Skeletal muscle tissue (tissue), 5 donors: ENCODE results near the gene DGKZ. TPM values are rescaled to one million over a fixed set of nuclear protein-coding genes. Genes with fewer than 3 reads are reported as not detected.

Source experiments
- H3K27ac ChIP-seq: one replicate; pipeline ENCODE4 v1.7.0; 2013; ENCODE audit warnings: mild to moderate bottlenecking, low read depth, low read length, inconsistent platforms
- H3K27me3 ChIP-seq, 3 donors: one replicate each; pipeline ENCODE4 v1.7.0; 2013; ENCODE audit warnings: low read length in 3 of 3; ENCODE audit not compliant: control insufficient read depth in 3 of 3, insufficient read depth in 3 of 3
- H3K36me3 ChIP-seq, 3 donors: one replicate each; pipeline ENCODE4 v1.7.0; 2013; ENCODE audit warnings: low read length in 3 of 3; ENCODE audit not compliant: control insufficient read depth in 3 of 3, insufficient read depth in 3 of 3
- H3K4me1 ChIP-seq, 3 donors: one replicate each; pipeline ENCODE4 v1.7.0; 2013; ENCODE audit warnings: low read length in 3 of 3, mild to moderate bottlenecking in 3 of 3; ENCODE audit not compliant: control insufficient read depth in 3 of 3, insufficient read depth in 3 of 3
- H3K4me3 ChIP-seq, 3 donors: one replicate each; pipeline ENCODE4 v1.7.0; 2013; ENCODE audit warnings: low read length in 3 of 3
- H3K9ac ChIP-seq, 3 donors: one replicate each; pipeline ENCODE4 v1.7.0; 2013; ENCODE audit warnings: low read length in 3 of 3, mild to moderate bottlenecking in 3 of 3, moderate library complexity in 2 of 3, low read depth in 1 of 3
- H3K9me3 ChIP-seq, 3 donors: one replicate each; pipeline ENCODE4 v1.7.0; 2013; ENCODE audit warnings: low read length in 3 of 3; ENCODE audit not compliant: control insufficient read depth in 3 of 3
- small RNA-seq: library from RNA; depleted of rRNA; stranded (forward); fragments of <200 nt; gene quantifications from one replicate; pipeline ENCODE3, GENCODE V24; 2014
- total RNA-seq: library from RNA; depleted of rRNA; stranded (reverse); fragments of >200 nt; gene quantifications from one replicate; pipeline ENCODE4 v1.2.3, GENCODE V29; 2014
- donor health status: Osteomylitis.

Gene DGKZ
- total RNA-seq, 1 donor from 2014 or later = 22.4 TPM

DNA sequence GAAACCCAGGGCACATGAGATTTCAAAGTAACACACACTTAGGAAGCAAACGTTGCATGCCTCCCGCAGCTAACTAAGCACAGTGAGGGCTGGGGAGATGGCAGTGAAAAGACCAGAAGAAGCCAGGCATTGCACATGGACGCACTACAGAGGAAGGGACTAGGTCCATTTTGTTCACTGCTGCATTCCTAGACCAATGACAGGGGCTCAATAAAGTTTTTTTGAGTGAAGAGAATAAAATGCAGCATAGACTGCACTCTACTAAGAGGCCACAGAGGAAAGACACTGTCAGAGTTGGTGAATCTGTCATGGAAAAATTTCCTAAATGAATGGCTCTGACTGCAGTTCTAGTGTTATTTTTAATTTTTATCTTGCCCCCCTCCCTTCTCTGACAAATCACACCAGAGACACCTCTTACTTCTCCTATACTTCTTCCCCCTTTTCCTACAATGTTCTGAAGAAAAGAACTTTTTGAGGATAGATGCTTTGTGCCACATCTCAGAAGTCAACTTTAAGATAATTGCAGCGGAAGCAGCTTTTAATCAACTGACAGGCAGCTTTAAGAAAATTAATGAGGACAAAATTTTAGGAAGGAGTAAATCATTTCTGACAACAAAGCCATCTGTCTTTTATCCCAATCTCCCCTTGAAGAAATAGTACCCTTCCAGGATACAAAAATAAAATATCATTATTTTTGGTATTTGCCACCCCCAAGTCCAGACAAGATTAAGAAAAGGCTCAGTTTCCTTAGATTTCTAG is 79.1 kb downstream of the DGKZ start:
- Histone ChIP-seq H3K27ac (no peak overlapping the region), H3K36me3 (peaks cover 7 to 17% (median 12%) of the 10 kb centered on the region in 3 donors), H3K4me1 (peaks cover 0 to 4% (median 2%) of the 10 kb centered on the region in 3 donors), H3K4me3 (no peak overlapping the region), H3K9ac (no peak overlapping the region), H3K9me3 (no peaks in the 10 kb centered on the region), H3K27me3 (no peaks in the 10 kb centered on the region)

DNA sequence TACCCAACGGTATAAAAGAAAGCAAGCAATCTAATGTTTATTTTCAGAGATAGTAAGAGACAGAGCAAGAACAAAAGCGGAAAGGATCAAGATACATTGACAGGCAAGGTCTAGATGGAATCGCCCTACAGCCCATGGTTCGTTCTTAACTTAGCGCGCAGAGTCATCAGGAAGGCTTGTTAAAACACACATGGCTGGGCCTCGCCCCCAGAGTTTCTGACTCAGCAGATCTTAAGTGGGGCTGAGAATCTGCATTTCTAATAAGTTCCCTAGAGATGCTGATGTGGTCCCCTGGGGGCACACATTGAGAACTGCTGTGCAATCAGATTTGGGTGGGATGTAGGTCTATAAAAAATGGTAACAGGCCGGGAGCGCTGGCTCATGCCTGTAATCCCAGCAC is 80.1 kb downstream of the DGKZ start:
- Histone ChIP-seq H3K27ac (no peak overlapping the region), H3K4me1 (peaks cover 0 to 4% (median 2%) of the 10 kb centered on the region in 3 donors), H3K9ac (no peak overlapping the region), H3K27me3 (no peaks in the 10 kb centered on the region), H3K4me3 (no peak overlapping the region), H3K9me3 (no peaks in the 10 kb centered on the region), H3K36me3 (peaks cover 8 to 20% (median 13%) of the 10 kb centered on the region in 3 donors)

DNA sequence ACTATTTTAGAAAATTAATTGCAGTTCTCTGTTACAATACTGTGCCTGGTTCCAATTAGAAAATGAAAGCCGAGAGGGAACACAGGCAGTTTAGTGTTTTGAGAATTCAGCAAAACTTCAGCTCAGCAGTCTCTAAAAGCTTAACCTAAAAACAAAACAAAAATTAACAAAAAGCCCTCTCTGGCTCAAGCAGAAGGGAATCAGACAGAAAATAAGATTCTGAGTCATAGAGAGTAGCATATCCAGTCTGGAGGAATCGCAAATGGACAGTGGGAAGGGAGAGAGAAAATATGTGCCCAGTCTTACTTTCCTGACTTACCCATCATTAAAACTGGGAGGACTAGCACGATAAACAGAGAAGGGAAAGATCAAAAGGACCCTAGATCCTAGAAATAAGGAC is 82.5 kb downstream of the DGKZ start:
- peaks cover 21 to 39% (median 21%) of the 10 kb centered on the region in 3 donors for H3K36me3 ChIP-seq
- H3K27ac ChIP-seq = no peak overlapping the region
- no peak overlapping the region for H3K4me3 ChIP-seq
- peaks cover 0 to 4% (median 2%) of the 10 kb centered on the region in 3 donors for H3K4me1 ChIP-seq
- no peaks in the 10 kb centered on the region for H3K9me3 ChIP-seq
- no peaks in the 10 kb centered on the region for H3K27me3 ChIP-seq
- H3K9ac ChIP-seq = no peak overlapping the region

Small RNA genes within 50 kb of the gene (small RNA-seq; reads per million reads assigned to genes)
- gene MIR4688 = not detected

Other genes starting within 250 kb of the DGKZ start
- gene PHF21A, start 226.0 kb upstream of the DGKZ start, total RNA-seq = 16.2 TPM
- 12.5 TPM for gene CREB3L1, start 69.8 kb upstream of the DGKZ start, total RNA-seq
- gene MDK, start 34.2 kb downstream of the DGKZ start, total RNA-seq = 28.2 TPM
- not detected for gene CHRM4, start 44.3 kb downstream of the DGKZ start, total RNA-seq
- gene AMBRA1, start 246.6 kb downstream of the DGKZ start, total RNA-seq = 17.7 TPM